HG02884 (cell line): ENCODE results near the gene ADRM1.

Experiments used
- ATAC-seq: cut with Tn5 transposase; IDR thresholded peaks from one replicate; pipeline ENCODE4 v1.9.1; 2021; ENCODE audit warnings: mild to moderate bottlenecking, moderate library complexity; ENCODE audit not compliant: unreplicated experiment

Gene ADRM1

DNA sequence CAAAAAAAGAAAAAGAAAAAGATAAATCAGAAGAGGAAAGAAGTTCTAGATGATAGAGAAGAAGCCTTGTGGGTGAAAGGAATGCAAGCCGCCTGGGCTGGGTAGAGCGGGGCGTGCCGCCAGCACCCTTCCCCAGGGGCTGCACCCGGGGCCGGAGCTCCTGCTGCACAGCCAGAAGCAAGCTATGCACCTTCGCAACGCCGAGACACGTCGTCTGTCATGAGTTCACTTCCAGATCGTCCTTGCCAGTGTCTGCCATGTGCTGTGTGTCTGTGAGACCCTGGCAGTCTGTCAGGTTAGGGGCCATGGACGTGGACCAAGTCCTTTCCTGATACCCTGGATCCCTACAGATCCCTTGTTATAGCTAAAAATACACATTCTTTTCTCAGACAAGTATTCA, 25.5 kb upstream of the ADRM1 start:
- no peak for ATAC-seq

DNA sequence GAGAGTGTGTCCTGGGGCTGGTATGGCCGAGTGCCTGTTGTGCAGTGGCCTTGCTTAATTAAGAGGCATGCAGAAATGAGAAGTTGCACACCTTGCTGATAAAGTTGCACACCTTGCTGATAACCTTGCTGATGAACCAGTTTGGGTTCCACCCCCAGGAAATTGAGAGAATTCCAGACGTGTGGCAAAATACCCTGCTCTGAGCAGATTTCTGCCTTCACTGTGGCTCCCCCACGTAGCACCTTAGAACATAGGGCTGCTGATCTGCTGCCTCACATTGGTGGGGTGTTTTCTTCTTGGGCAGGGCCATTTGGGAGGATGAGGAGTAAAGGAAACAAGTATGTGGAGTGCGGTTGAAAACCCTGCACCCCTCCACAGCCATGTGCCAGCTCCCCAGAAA, 22.5 kb upstream of the ADRM1 start:
- ATAC-seq = no peak

DNA sequence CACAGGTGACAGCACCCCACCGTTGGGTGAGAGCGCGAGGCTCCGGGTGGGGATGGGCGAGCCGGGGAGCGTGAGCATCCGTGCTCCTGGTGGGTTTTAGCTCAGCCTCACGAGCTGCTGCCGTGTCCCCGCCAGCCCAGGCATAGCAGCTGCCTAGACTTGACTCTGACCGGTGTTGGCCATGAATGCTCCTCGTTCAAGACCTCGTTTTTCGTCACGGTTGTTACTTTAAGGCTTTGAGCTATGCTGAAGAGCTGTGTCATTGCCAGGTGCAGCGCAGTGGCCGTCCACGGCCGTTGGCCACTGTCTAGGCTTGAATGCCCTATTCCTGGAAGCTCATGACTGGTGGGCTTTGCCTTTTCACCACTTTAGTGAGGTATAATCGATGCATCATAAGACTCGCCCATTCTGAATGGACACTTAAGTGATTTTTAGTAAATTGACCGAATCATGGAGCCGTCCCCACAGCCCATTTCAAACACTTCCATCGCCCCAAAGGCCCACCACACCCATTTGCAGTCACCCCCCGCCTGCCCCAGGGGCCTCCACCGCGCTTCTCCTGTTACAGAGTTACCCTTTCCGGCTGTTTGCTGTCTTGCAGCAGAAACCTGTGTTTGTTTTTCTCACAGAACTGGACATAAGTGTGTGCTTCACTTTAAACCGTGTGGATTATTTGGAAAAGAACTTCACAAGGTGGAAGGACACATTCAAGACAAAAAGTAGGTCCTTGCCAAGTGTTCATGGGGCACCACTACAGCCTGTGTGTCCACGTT, 21.4 kb upstream of the ADRM1 start:
- ATAC-seq = no peak

DNA sequence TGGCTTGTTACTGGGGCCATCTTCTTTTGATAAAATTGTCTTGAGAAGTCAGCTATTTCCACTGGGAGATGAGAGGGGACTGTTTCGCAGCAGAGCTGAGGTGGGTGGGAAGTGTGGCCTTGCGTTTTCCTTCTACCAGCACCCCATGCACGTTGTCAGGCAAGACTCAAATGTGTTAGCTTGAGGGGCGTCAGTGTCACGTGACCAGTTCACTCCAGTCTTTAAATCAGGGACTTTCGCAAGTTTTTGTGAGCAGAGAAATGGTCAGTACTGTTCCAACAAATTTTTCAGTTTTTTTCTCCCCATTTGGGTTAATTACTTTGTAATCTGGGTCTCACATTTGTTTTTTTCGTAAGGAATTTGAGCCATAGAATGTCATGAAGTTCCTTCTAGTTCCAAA, 20.7 kb upstream of the ADRM1 start:
- ATAC-seq = no peak

DNA sequence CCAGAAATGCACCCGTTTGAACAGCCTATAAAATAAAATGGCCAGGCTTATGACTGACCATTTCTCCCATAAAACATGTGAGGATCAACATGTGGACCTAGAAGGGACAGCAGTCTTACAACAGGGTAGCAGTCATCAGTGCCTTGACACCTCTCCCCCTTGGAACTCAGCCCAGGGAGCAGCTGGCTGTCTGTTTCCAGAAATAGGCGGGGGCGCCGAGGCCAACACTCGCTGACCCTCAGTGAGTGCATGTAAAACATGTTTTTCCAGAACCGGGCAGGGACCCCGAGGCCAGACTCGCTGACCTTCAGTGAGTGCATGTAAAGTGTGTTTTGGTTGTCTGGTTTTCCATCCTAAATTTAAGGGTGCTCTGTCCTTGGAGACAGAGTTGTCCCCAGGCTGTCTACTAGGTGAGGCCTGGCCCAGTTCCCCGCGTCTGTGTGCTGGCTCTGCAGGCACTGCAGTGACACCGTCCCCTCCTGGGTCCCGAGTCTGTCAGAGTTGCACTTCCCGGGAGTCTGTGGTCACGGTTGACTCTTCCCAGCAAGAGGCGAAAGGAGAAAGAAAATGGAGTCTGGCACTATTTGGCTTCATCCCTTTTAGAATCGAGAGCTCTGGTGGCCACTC, 19.8 kb upstream of the ADRM1 start:
- no peak for ATAC-seq

DNA sequence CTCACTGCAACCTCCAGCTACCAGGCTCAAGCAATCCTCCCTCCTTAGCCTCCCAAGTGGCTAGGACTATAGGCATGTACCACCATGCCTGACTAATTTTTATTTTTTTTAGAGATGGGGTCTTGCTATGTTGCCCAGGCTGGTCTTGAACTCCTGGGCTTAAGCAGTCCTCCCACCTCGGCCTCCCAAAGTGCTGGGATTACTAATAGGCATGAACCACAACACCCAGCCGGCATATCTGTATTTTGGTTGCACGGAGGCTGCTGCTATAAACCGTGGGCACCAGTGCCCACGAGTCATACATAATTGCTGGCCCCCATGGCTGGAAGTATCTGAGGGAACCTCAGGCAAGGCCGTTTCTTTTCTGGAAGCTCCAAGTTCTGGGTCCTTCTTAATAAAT, 18.3 kb upstream of the ADRM1 start:
- no peak for ATAC-seq

DNA sequence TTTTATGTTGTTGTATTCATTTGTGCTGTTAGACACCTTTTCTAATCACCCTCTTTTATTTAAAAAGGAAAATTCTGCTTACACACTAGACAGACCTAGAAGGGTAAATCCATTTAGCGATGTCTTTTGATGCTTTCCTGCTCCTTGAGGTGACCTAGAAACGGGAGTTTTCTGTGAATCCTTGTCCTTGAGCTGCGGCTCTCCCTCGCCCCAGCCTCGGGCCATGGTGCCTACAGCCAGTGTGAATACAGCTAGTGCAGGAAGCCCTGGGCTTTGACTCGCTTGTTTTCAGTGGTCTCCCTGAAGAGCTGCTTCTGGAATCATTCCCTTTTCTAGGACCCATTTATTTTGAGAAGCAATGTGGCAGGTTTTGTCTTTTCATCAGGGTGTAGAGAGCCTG, 17.6 kb upstream of the ADRM1 start:
- no peak for ATAC-seq

DNA sequence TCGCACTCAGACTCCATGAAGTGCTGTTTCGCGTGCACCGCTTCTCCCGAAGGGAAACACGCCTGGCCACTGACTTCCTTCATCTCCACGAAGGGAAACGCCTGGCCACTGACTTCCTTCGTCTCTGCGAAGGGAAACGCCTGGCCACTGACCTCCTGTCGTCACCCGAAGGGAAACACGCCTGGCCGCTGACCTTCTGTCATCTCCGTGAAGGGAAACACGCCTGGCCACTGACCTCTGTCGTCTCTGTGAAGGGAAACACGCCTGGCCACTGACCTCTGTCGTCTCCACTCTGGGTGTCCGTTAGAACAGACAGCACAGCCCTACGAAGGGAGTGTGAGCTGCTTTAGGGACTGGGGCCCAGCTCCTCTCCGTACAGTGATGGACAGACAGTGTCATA, 17.1 kb upstream of the ADRM1 start:
- no peak for ATAC-seq

DNA sequence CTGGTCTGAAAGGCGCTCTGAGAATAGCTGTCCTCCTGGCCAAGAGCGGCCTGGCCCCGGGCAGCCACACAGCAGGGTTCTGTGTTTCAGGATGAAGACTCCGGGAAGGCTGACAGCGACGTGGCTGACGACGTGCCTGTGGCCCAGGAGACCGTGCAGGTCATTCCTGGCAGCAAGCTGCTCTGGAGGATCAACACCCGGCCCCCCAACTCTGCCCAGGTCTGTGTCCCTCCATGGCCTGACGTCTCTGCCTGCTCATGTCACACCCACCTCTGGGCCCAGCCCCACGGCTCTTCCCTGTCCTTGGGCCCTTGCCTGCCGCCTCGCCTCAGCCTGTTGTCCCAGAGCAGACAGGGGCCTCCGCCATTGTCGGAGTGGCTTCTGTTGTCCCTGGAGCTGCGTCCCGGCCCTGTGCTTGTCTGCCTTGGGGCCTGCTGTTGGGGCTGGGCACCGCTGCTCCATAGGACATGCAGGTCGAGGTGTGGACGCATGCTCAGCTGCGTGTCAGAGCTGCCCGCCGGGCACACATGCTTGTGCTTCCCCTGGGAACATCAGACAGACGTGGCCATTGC, 16.2 kb upstream of the ADRM1 start:
- ATAC-seq = no peak

DNA sequence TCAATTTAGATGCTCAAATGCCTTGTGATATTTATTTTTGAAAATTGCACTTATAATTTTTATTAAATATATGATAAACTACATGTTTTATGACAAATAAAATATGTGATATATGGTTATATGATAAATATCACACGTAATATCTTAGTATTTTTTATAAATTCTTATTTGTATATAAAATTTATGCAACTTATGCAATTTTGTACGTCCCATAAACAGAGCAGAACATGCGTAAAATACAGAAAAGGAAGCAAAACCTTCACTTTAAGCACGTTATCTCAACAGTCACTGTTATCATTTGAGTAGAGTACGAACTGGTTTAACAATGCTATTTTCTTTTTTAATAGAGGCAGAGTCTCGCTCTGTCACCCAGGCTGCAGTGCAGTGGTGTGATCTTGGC, 15.7 kb upstream of the ADRM1 start:
- ATAC-seq = no peak

DNA sequence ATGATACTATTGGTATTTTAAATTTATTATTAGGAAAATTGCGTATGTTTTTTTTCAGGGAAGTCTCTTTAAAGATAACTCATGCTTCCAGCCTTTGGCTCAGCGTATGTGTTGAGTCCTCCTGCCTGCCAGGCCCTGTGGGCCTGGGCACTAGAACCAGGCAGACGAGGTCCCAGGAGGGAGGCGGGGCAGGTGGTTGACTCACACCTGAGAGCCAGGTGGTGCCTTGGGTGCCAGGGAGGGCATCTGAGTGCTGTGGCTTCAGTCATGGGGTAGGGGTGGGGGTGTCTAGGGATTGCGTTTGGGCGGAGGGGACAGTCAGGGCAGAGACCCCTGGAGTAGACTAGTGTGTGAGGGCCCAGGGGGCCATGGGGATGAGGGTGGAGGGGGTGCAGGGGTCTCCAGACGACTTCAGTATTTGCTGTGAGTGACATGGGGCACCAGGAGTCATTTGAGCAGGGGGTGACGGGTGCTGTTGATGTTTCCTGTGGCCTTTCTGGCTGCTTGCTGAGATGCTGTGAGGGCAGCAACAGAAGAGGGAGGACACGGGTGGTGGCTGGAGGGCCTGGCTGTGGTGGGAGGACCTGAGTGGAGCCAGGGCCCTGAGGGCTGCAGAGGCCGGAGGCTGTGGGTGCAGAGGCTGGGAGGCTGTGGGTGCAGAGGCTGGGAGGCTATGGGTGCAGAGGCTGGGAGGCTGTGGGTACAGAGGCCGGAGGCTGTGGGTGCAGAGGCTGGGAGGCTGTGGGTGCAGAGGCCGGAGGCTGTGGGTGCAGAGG, 14.8 kb upstream of the ADRM1 start:
- ATAC-seq = no peak

DNA sequence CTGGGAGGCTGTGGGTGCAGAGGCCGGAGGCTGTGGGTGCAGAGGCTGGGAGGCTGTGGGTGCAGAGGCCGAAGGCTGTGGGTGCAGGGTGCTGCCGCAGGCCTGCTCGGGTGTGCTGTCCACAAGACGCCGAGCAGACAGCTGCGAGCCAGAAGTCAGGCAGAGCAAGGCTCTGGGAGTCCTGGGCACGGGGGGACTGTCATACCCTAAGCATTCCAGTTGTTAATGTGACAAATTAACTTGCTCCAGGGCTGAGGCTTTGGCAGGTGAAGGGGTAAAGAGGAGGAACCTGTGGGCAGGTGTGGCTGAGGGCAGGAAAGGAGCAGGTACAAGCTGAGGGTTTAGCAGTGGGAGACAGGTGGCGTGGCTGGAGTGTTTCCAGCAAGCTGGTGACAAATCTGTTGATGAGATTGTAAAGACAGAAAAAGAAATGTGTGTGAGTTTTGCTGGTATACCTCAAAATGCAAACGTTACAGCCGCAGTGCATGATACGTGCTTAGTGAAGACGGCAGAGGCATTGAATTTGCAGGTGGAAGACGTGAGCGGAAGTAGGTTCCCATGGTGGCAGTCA, 14.2 kb upstream of the ADRM1 start:
- no peak for ATAC-seq

DNA sequence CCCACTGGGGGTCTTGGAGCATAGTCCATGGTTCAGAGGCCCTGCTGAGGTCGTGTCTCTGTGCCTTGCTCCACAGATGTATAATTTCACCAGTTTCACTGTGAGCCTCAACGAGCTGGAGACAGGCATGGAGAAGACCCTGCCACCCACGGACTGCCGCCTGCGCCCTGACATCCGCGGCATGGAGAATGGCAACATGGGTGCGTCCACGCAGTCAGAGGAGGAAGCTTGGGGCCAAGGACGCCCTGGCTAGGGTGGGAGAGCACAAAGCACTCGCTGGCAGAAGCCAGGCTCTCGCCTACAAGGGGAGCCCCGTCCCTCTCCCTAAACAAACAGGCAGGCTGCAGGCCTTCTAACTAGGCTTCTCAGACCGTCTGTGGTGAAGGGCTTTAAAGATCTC, 13.7 kb upstream of the ADRM1 start:
- ATAC-seq = no peak

DNA sequence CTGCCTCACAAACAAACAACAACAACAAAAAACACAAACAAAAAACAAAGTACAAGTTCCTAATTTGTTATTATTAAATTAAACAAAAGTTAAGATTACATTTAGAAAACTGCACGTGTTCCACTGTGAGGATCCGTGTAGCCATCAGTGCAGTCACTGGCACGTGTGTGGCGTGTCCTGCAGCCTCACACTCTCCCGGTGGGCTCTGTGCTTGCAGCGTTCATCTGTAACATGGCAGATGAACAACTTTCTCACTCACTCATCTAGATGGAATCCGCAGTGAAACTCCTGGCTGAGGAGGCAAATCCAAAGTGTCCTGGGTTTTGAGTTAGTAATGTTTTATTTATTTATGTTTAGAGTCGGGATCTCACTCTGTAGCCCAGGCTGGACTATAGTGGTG, 12.9 kb upstream of the ADRM1 start:
- no peak for ATAC-seq

DNA sequence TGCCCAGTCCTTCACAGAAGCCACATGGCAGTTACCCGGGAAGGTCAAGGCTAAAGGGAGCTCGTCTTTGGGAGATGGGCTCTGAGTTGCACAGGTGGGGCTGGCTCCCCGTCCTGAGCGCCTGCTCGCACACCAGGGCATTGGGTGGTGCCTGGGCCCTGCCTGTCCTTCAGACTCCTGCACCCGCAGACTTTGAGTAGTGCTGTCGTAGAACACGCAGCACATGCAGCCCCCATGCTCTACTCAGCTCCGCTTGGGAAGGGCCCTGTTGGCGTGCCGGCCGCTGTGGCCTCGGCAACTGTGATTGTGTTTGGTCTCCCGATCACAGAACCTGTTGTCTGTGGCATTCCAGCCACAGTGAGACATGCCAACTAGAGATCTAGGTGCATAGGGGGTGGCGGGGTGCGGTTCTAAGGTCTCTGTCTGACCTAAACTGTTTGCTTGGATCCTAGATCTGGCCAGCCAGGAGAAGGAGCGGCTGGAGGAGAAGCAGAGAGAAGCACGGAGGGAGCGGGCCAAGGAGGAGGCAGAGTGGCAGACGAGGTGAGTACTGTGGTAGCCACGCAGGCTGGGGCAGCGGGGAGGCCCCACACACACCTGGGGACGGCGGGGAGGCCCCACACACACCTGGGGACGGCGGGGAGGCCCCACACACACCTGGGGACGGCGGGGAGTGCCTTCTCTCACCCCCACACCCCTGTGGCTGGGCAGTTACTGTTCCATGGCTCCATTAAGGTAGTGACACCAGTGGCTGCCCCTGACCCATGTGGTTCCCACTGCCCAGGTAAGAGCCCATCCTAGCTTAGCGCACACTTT, 11.3 kb upstream of the ADRM1 start:
- no peak for ATAC-seq

DNA sequence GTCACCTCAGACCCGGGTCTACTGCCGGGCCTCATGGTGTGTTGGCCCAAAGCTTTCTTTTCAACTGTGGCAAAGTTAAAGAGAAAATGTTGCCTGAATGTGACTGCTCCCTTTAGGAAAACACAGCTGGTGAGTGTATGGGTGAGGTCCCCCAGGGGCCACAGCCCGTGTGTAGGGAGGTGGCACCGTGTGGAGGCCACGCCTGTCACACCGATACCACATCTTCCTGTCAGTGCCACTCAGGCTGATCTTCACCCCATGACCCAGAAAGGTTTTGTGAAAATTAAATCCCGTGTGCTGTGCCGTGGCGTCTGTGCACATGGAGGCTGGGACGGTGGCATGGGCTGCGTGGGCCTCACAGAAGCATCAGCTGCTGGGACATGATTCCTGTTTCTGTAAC, 10.7 kb upstream of the ADRM1 start:
- no peak for ATAC-seq

DNA sequence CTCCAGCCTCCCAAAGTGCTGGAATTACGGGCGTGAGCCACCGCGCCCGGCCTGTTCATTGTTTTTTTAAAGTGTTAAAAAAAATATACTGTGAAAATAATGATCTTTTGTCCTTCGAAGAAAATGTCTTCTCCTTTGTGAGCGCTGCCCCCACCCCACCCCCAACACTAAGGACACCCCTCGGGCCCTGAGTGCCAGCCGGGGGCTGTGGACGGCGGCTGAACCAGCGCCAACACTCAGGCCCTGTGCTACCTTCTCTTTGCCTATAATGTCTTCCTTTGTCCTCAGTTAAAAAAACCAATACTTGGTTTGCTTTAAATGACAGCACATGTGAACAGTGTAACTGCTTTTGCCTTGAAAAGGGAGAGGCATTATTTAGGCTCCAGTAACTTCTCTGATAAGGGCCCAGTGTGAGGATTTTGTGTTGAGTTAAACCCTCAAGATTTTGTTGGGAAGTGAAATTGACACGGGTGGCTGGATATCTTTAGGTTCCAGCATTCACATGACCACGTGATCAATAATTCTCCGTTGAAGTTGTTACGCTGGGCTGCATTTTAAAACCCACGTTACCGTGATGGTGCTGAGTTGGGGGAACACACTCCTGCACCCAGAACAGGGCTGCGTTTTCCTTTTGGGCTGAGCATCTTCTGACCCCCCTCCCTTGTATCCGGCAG, 9.5 kb upstream of the ADRM1 start:
- no peak for ATAC-seq

DNA sequence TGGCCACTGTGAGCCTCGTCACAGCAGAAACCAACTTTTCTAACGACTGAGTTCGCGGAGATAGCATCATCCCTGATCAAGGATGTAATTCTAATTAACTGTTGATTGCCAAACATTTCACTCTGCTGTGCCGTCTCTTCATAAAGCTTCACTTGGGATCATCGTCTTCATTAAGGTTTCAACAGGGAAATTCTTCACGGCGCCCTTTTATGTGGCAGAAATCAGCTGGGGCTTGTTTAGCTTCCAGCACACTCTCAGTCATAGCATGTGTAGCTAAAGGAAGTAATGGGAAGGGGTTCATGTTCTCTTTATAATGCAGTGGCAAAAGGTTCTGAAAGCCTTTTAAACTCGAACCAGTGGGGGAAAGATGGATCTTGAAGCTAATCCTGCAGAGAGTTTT, 8.9 kb upstream of the ADRM1 start:
- ATAC-seq = no peak

DNA sequence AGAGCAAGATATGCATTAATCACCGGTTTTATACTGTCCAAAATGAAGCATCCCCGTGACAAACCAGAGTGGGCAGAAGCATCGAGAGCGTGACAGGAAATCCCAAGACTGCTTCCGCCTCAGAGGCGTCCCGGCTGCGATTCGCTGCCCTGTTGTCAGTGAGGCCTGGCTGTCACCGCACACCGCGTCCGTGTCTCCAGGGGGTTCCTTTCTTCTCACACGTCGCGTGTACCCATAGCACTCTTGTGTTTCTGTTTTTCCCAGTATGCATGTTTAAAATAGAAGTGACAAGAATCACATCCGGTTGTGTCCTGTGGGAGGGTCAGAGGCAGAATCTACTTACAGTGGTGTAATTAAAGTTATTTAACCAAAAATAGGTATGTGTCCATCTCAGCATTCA, 8.3 kb upstream of the ADRM1 start:
- no peak for ATAC-seq
